GM19452 (cell line): ENCODE results near the gene CIAO3.

ENCODE experiments used
- ATAC-seq: cut with Tn5 transposase; IDR thresholded peaks from one replicate; pipeline ENCODE4 v1.9.1; 2021; ENCODE audit not compliant: unreplicated experiment

Gene CIAO3

GRCh38 chr16:679814-680624, 60.8 kb downstream of the CIAO3 start, which contains the start of gene STUB1:
Gene STUB1, plus strand, starts transcription at chr16:680410. Its CDS starts 116 bp downstream, at chr16:680526.
- ATAC-seq, result no peak
